Astrocyte (in vitro differentiated cells and primary cell): Measurements from ENCODE around the gene MYO1E. TPM values are rescaled to one million over a fixed set of nuclear protein-coding genes. Genes with fewer than 3 reads are reported as not detected.

Experiments
- DNase-seq: peaks from one replicate; pipeline ENCODE4 v3.0.0-alpha.2; 2010; ENCODE audit warnings: low read depth
- FAIRE-seq: peaks from 2 replicates; lab custom pipeline; 2011; peaks lifted over from hg19 to GRCh38; lab: Jason Lieb, UNC
- H2AFZ ChIP-seq: 2 replicates; pipeline ENCODE4 v1.6.0; 2012; ENCODE audit warnings: low read depth, low read length, inconsistent platforms
- H3K27ac ChIP-seq: 2 replicates; pipeline ENCODE4 v1.5.1; 2011; ENCODE audit warnings: low read depth, low read length, inconsistent platforms
- H3K27me3 ChIP-seq: 2 replicates; pipeline ENCODE4 v1.6.0; 2011; ENCODE audit warnings: low read length, inconsistent platforms; ENCODE audit not compliant: insufficient read depth
- H3K36me3 ChIP-seq: 2 replicates; pipeline ENCODE4 v1.5.1; 2011; ENCODE audit warnings: low read length, inconsistent platforms; ENCODE audit not compliant: insufficient read depth
- H3K4me1 ChIP-seq: 2 replicates; pipeline ENCODE4 v1.5.1; 2011; ENCODE audit warnings: low read length, inconsistent platforms; ENCODE audit not compliant: insufficient read depth
- H3K4me2 ChIP-seq: 2 replicates; pipeline ENCODE4 v1.6.0; 2012; ENCODE audit warnings: low read length, inconsistent platforms
- H3K4me3 ChIP-seq: 2 replicates; pipeline ENCODE4 v1.5.1; 2011; ENCODE audit warnings: low read depth, mild to moderate bottlenecking, low read length, inconsistent platforms; ENCODE audit not compliant: insufficient read depth
- H3K79me2 ChIP-seq: 2 replicates; pipeline ENCODE4 v1.6.0; 2012; ENCODE audit warnings: mild to moderate bottlenecking, low read length, inconsistent platforms; ENCODE audit not compliant: insufficient read depth
- H3K9ac ChIP-seq: 2 replicates; pipeline ENCODE4 v1.6.0; 2012; ENCODE audit warnings: mild to moderate bottlenecking, low read length, inconsistent platforms
- H3K9me3 ChIP-seq: 2 replicates; pipeline ENCODE4 v1.5.1; 2012; ENCODE audit warnings: low read depth, mild to moderate bottlenecking, low read length, inconsistent platforms; ENCODE audit not compliant: insufficient read depth
- H4K20me1 ChIP-seq: 2 replicates; pipeline ENCODE4 v1.6.0; 2012; ENCODE audit warnings: low read length, inconsistent platforms; ENCODE audit not compliant: insufficient read depth
- H3K27ac Mint-ChIP-seq: one replicate; pipeline ENCODE4 v1.8.0; 2021; ENCODE audit warnings: mild to moderate bottlenecking, mixed read lengths; ENCODE audit not compliant: unreplicated experiment
- H3K27me3 Mint-ChIP-seq: one replicate; pipeline ENCODE4 v1.8.0; 2021; ENCODE audit warnings: low read depth, mixed read lengths; ENCODE audit not compliant: unreplicated experiment
- H3K36me3 Mint-ChIP-seq: one replicate; pipeline ENCODE4 v1.8.0; 2021; ENCODE audit warnings: low read depth, mixed read lengths; ENCODE audit not compliant: unreplicated experiment
- H3K4me1 Mint-ChIP-seq: one replicate; pipeline ENCODE4 v1.8.0; 2021; ENCODE audit warnings: low read depth, mixed read lengths; ENCODE audit not compliant: unreplicated experiment
- H3K4me3 Mint-ChIP-seq: one replicate; pipeline ENCODE4 v1.8.0; 2021; ENCODE audit warnings: mild to moderate bottlenecking, moderate library complexity, mixed read lengths; ENCODE audit not compliant: unreplicated experiment
- H3K9me3 Mint-ChIP-seq: one replicate; pipeline ENCODE4 v1.8.0; 2021; ENCODE audit warnings: mild to moderate bottlenecking, mixed read lengths; ENCODE audit not compliant: unreplicated experiment
- EZH2 ChIP-seq: IDR thresholded peaks from 2 replicates; pipeline ENCODE4 v1.6.1; 2012; ENCODE audit warnings: mild to moderate bottlenecking, low read length, inconsistent platforms; ENCODE audit not compliant: insufficient read depth
- total RNA-seq: library from RNA; stranded (reverse); gene quantifications from 2 replicates; pipeline ENCODE4 v1.2.1, GENCODE V29; 2021
- TF ChIP-seq, protein P1 (sequence below): IDR thresholded peaks from 2 replicates; pipeline ENCODE4 v1.5.1; 2011; ENCODE audit warnings: low read depth, mild to moderate bottlenecking, inconsistent platforms, low read length, moderate library complexity; ENCODE audit not compliant: insufficient read depth

MYO1E gene
- total RNA-seq, 1 donor from 2014 or later = 227 TPM

DNA sequence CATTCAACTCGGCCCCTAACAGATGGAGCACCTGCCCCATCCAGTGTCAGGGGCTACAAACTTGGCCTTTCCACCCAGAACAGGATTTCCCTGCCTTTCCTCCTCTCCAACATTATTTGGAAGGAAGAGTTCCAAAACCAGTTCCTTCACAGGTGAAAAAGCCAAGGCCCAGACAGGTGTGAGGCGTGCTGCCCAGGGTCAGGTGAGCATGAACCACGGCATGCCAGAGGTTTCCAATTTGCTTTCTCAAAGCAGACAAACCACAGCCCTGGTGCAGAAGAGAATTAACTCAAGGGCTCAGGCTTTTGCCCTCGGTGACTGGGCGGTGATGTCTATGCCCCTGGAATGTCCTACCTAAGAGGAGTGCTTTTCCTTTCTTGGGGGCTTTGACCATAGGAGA is 122.9 kb downstream of the MYO1E start:
- peaks cover 23% of the 10 kb centered on the region for H4K20me1 ChIP-seq
- no peak overlapping the region for H3K9ac ChIP-seq
- H3K27ac ChIP-seq = no peak overlapping the region
- Mint-ChIP-seq H3K27me3 (no peaks in the 10 kb centered on the region), H3K9me3 (no peaks in the 10 kb centered on the region), H3K4me3 (no peak overlapping the region), H3K36me3 (peaks cover 10% of the 10 kb centered on the region), H3K4me1 (peaks cover 3% of the 10 kb centered on the region), H3K27ac (no peak overlapping the region)
- H3K4me1 ChIP-seq = no peaks in the 10 kb centered on the region
- peaks cover 4% of the 10 kb centered on the region for H3K79me2 ChIP-seq
- H3K36me3 ChIP-seq = peaks cover 12% of the 10 kb centered on the region
- H3K4me3 ChIP-seq = no peak overlapping the region
- FAIRE-seq = no peak
- H3K9me3 ChIP-seq = no peaks in the 10 kb centered on the region
- no peak for DNase-seq
- TF ChIP-seq, protein P1, sequence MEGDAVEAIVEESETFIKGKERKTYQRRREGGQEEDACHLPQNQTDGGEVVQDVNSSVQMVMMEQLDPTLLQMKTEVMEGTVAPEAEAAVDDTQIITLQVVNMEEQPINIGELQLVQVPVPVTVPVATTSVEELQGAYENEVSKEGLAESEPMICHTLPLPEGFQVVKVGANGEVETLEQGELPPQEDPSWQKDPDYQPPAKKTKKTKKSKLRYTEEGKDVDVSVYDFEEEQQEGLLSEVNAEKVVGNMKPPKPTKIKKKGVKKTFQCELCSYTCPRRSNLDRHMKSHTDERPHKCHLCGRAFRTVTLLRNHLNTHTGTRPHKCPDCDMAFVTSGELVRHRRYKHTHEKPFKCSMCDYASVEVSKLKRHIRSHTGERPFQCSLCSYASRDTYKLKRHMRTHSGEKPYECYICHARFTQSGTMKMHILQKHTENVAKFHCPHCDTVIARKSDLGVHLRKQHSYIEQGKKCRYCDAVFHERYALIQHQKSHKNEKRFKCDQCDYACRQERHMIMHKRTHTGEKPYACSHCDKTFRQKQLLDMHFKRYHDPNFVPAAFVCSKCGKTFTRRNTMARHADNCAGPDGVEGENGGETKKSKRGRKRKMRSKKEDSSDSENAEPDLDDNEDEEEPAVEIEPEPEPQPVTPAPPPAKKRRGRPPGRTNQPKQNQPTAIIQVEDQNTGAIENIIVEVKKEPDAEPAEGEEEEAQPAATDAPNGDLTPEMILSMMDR = no peak
- no peak for TF ChIP-seq EZH2
- no peaks in the 10 kb centered on the region for H3K27me3 ChIP-seq
- H3K4me2 ChIP-seq = no peak overlapping the region
- no peak overlapping the region for H2AFZ ChIP-seq

DNA sequence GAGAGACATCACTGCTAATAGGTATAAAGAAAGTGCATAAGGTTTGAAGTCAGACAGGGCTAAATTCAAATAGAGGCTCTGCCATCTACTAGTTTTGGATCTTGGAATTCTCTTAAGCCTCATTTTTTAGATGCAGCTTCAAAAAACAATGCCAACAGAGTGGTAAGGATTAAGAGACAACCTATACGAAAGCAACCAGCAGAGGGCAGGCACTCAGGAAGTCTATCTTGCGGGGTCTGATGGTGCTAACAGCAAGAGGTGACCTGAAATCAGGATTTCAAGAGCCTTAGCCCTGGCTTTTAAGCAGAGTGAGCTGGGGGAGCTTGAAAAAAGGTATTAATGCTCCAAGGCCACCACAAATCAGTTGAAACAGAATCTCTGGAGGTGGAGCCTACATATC is 125.3 kb downstream of the MYO1E start:
- H3K9me3 ChIP-seq = no peaks in the 10 kb centered on the region
- no peak overlapping the region for H3K27ac Mint-ChIP-seq
- FAIRE-seq (peak; percentile 29), DNase-seq (peak; percentile 47)
- peaks cover 8% of the 10 kb centered on the region for H3K4me1 Mint-ChIP-seq
- H2AFZ ChIP-seq = no peak overlapping the region
- H3K4me1 ChIP-seq = no peaks in the 10 kb centered on the region
- peaks cover 4% of the 10 kb centered on the region for H3K79me2 ChIP-seq
- no peaks in the 10 kb centered on the region for H3K27me3 Mint-ChIP-seq
- H3K36me3 Mint-ChIP-seq = peaks cover 15% of the 10 kb centered on the region
- peaks cover 22% of the 10 kb centered on the region for H4K20me1 ChIP-seq
- H3K9ac ChIP-seq = no peak overlapping the region
- no peaks in the 10 kb centered on the region for H3K27me3 ChIP-seq
- H3K4me3 ChIP-seq = no peak overlapping the region
- peaks cover 14% of the 10 kb centered on the region for H3K36me3 ChIP-seq
- H3K27ac ChIP-seq = no peak overlapping the region
- H3K4me2 ChIP-seq = no peak overlapping the region
- TF ChIP-seq, protein P1 = peak; percentile 64
- TF ChIP-seq EZH2 = no peak
- no peak overlapping the region for H3K4me3 Mint-ChIP-seq
- no peaks in the 10 kb centered on the region for H3K9me3 Mint-ChIP-seq

DNA sequence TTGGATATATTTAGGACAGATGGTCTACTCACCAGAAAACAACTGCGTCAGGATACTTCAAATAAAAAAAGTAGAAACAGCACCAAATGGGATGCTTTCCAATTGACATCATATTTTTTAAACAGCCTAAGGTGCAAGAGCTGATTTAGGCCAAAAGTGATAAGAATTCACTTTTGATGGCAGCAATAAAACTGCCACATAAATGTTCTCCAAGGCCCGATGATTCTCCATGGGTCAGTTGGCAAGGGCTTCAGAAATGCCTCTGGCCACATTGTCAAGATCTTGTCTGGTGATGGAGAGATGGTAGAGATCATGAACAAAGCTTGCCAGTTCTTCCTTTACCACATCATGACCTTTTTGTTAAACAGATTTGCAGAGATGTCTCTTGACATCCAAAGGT is 127.1 kb downstream of the MYO1E start:
- no peak overlapping the region for H3K4me3 ChIP-seq
- no peaks in the 10 kb centered on the region for H3K9me3 ChIP-seq
- no peak overlapping the region for H3K9ac ChIP-seq
- H3K4me2 ChIP-seq = no peak overlapping the region
- TF ChIP-seq, protein P1 = no peak
- TF ChIP-seq EZH2 = no peak
- no peak overlapping the region for H3K4me3 Mint-ChIP-seq
- H3K36me3 ChIP-seq = peaks cover 14% of the 10 kb centered on the region
- H4K20me1 ChIP-seq = peaks cover 22% of the 10 kb centered on the region
- DNase-seq (no peak), FAIRE-seq (no peak)
- H2AFZ ChIP-seq = no peak overlapping the region
- no peaks in the 10 kb centered on the region for H3K9me3 Mint-ChIP-seq
- H3K27me3 Mint-ChIP-seq = no peaks in the 10 kb centered on the region
- H3K27me3 ChIP-seq = no peaks in the 10 kb centered on the region
- no peak overlapping the region for H3K27ac Mint-ChIP-seq
- H3K4me1 ChIP-seq = no peaks in the 10 kb centered on the region
- H3K36me3 Mint-ChIP-seq = peaks cover 22% of the 10 kb centered on the region
- H3K27ac ChIP-seq = no peak overlapping the region
- H3K79me2 ChIP-seq = peaks cover 9% of the 10 kb centered on the region
- peaks cover 10% of the 10 kb centered on the region for H3K4me1 Mint-ChIP-seq
